RWPE2 (cell line): ENCODE data around the gene ANKRD28.

Source experiments
- ATAC-seq: fragments of 200-7000 bp; cut with Tn5 transposase; 3 replicates; pipeline ENCODE4 v1.9.1; 2021; ENCODE audit warnings: low read depth
- DNase-seq: peaks from one replicate; pipeline ENCODE4 v3.0.0-alpha.2; 2020; ENCODE audit warnings: low spot score
- H3K27ac ChIP-seq: fragments of 450-650 bp; 2 replicates; pipeline ENCODE4 v1.5.1; 2017; ENCODE audit warnings: mild to moderate bottlenecking; ENCODE audit not compliant: poor library complexity, severe bottlenecking
- H3K27me3 ChIP-seq: fragments of 250-450 bp; sonication (Bioruptor Pico); 2 replicates; pipeline ENCODE4 v1.5.1; 2021; ENCODE audit warnings: mild to moderate bottlenecking, moderate library complexity; ENCODE audit not compliant: insufficient read depth, poor library complexity, severe bottlenecking
- H3K36me3 ChIP-seq: fragments of 250-450 bp; sonication (Bioruptor Pico); 2 replicates; pipeline ENCODE4 v1.5.1; 2020; ENCODE audit warnings: low read depth, mild to moderate bottlenecking, moderate library complexity
- H3K4me1 ChIP-seq: fragments of 250-450 bp; sonication (Bioruptor Pico); 2 replicates; pipeline ENCODE4 v1.5.1; 2021; ENCODE audit warnings: mild to moderate bottlenecking, moderate library complexity; ENCODE audit not compliant: insufficient read depth, poor library complexity, severe bottlenecking
- H3K4me3 ChIP-seq: fragments of 250-450 bp; sonication (Bioruptor Pico); 2 replicates; pipeline ENCODE4 v1.5.1; 2021; ENCODE audit warnings: mild to moderate bottlenecking, moderate library complexity; ENCODE audit not compliant: severe bottlenecking
- H3K9me3 ChIP-seq: fragments of 250-450 bp; sonication (Bioruptor Pico); 2 replicates; pipeline ENCODE4 v1.5.1; 2021; ENCODE audit warnings: mild to moderate bottlenecking, moderate library complexity; ENCODE audit not compliant: severe bottlenecking
- TF ChIP-seq, protein P1 (sequence below): fragments of 450-650 bp; IDR thresholded peaks from one replicate; pipeline ENCODE4 v1.5.1; 2017; ENCODE audit warnings: mild to moderate bottlenecking, moderate library complexity; ENCODE audit not compliant: poor library complexity, severe bottlenecking

The ANKRD28 gene

DNA sequence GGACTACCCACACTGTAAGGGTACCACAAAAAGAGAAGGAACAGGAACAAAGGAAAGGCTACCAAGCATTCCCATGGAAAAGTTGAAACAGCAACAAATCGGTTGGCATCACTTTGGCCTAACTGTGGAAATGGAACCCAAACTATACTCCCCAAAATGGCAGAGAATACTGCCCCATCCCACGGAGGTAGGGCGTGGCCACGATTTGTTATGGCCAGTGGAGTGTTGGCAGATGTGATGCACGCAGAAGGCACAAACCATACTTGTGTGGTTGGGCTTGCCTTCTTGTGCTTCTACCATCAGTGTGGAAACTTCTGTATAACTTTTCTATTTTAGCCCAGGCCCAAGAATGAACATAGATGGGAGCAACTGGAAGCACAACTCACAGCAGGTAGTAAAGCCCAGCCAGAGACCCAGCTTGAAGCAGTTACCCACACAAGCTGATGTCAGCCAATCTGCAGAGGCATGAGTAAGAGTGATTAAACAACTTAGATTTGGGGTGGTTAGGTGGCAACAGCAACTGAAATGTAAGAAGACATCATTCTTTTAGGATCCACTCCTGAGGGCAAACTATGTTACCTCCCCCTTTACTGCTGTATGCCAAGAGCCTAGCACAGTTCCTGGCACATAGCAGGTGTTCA lies 132.1 kb downstream of the ANKRD28 start:
- H3K27ac ChIP-seq = no peak overlapping the region
- H3K4me3 ChIP-seq = no peak overlapping the region
- H3K36me3 ChIP-seq = peaks cover 36% of the 10 kb centered on the region
- no peak for DNase-seq
- TF ChIP-seq, protein P1, sequence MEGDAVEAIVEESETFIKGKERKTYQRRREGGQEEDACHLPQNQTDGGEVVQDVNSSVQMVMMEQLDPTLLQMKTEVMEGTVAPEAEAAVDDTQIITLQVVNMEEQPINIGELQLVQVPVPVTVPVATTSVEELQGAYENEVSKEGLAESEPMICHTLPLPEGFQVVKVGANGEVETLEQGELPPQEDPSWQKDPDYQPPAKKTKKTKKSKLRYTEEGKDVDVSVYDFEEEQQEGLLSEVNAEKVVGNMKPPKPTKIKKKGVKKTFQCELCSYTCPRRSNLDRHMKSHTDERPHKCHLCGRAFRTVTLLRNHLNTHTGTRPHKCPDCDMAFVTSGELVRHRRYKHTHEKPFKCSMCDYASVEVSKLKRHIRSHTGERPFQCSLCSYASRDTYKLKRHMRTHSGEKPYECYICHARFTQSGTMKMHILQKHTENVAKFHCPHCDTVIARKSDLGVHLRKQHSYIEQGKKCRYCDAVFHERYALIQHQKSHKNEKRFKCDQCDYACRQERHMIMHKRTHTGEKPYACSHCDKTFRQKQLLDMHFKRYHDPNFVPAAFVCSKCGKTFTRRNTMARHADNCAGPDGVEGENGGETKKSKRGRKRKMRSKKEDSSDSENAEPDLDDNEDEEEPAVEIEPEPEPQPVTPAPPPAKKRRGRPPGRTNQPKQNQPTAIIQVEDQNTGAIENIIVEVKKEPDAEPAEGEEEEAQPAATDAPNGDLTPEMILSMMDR = no peak
- no peak for ATAC-seq
- no peaks in the 10 kb centered on the region for H3K27me3 ChIP-seq
- no peaks in the 10 kb centered on the region for H3K4me1 ChIP-seq
- peaks cover 2% of the 10 kb centered on the region for H3K9me3 ChIP-seq

GRCh38 chr3:15664144-15664543 lies 133.6 kb downstream of the ANKRD28 start:
- Histone ChIP-seq H3K4me1 (no peaks in the 10 kb centered on the region), H3K27me3 (no peaks in the 10 kb centered on the region), H3K4me3 (no peak overlapping the region), H3K9me3 (peaks cover 2% of the 10 kb centered on the region), H3K27ac (no peak overlapping the region), H3K36me3 (peaks cover 23% of the 10 kb centered on the region)
- DNase-seq (no peak), ATAC-seq (no peak)
- TF ChIP-seq, protein P1 = no peak

- ATAC-seq (no peak), DNase-seq (no peak)
- Histone ChIP-seq H3K9me3 (peaks cover 2% of the 10 kb centered on the region), H3K36me3 (no peaks in the 10 kb centered on the region), H3K4me1 (no peaks in the 10 kb centered on the region), H3K27ac (no peak overlapping the region), H3K27me3 (no peaks in the 10 kb centered on the region), H3K4me3 (no peak overlapping the region)
- TF ChIP-seq, protein P1 = no peak
These were observed 137.5 kb downstream of the ANKRD28 start for GRCh38 chr3:15660055-15660935.

DNA sequence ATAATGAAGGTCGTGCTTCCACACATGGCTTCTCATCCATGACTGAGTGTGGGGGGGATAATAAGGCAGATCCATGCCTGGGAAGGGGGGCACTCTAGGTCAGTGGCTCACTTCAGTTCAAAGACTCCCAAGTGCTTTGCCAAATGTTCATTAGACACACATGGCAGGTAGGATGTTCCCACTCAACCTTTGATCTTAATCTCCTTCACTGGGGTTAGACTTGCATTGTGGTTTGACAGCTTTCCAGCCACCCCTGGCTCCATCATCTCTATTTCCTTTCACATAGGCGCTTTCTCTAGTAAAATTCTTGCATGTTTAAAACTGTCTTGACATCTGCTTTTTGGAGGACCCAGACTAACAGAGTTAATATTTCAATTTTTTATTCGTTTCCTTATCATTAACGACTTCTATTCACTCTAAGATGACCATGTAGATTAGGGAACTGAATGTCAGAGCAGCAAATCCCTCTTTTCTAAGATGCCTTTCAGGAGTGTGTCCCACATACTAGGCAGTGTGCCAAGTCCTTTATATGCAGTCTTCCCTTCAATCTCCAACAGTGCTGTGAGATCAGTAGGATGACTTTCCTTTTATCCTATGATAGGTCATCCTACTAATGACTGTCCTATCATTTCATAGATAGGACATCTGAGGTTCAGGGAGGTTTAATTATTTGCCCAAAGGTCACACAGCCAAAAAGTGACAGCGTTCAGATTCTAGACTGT lies 138.4 kb downstream of the ANKRD28 start:
- no peaks in the 10 kb centered on the region for H3K36me3 ChIP-seq
- no peaks in the 10 kb centered on the region for H3K4me1 ChIP-seq
- no peak for DNase-seq
- H3K27ac ChIP-seq = no peak overlapping the region
- peaks cover 2% of the 10 kb centered on the region for H3K9me3 ChIP-seq
- H3K27me3 ChIP-seq = no peaks in the 10 kb centered on the region
- no peak overlapping the region for H3K4me3 ChIP-seq
- TF ChIP-seq, protein P1 = no peak
- ATAC-seq = no peak
